ENCODE measurements around the gene FA2H.
A peak's percentile ranks its signal among the peaks of the same experiment; 100 is the strongest.

FA2H gene

DNA sequence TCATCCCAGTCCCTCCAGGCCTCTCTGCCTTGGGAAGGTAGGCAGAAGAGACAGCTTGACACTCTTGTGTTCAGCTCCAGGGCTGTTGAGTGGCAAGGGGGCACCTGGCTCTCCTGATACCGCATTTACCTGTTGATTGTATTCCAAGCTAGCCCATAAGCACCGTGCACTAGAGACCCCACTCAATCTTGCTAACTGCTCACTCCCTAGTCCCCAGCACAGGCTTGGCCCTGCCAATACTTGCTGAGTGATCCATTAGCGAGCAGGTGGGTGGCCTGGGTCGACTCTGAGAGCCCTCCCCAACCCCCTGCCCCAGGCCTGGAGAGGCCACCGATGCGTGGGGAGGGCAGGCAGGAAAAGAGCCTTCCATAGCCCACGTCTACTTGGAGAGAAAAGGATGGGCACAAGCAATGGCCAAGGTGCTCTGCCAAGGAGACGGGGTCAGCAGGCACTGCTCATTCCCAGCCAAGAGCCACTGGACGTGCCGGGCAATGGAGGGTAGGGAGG is 29.5 kb downstream of the FA2H start:
- Histone ChIP-seq H3K9ac (ENCODE audit: low read length) (no peak overlapping the region), H2BK5ac (ENCODE audit: low read depth, low read length, poor library complexity) (no peak overlapping the region), H3K79me1 (ENCODE audit: low read length) (no peaks in the 10 kb centered on the region), H3K4me3 (ENCODE audit: low read depth, low read length) (peak overlapping the region; percentile 30), H3K27ac (ENCODE audit: low read depth, low read length) (no peak overlapping the region), H4K12ac (ENCODE audit: low read depth, low read length) (no peak overlapping the region), H3K4ac (ENCODE audit: low read depth, low read length) (no peak overlapping the region), H3K23ac (ENCODE audit: low read length) (no peak overlapping the region), H4K8ac (ENCODE audit: low read depth, low read length) (no peak overlapping the region), H3K79me2 (ENCODE audit: control insufficient read depth, insufficient read depth, low read length, poor library complexity) (no peaks in the 10 kb centered on the region), H3K18ac (ENCODE audit: low read length) (no peak overlapping the region), H3K27me3 (ENCODE audit: insufficient read depth, low read length) (no peaks in the 10 kb centered on the region), H2AK5ac (ENCODE audit: low read length) (no peak overlapping the region), H3K9me3 (ENCODE audit: insufficient read depth, low read depth, low read length) (peaks cover 2% of the 10 kb centered on the region), H2BK120ac (ENCODE audit: insufficient read depth, low read length, poor library complexity) (no peak overlapping the region), H4K91ac (ENCODE audit: low read depth, low read length) (no peak overlapping the region), H2BK12ac (ENCODE audit: low read length) (no peak overlapping the region), H3K4me1 (ENCODE audit: control insufficient read depth in 1 of 2, insufficient read depth in 2 of 2, low read length in 2 of 2) (peaks cover 0 to 4% of the 10 kb centered on the region in 2 experiments), H2AFZ (ENCODE audit: insufficient read depth, low read length, poor library complexity) (no peak overlapping the region), H3K4me2 (ENCODE audit: low read length) (no peak overlapping the region), H3K14ac (ENCODE audit: low read length) (no peak overlapping the region), H3K36me3 (ENCODE audit: control insufficient read depth in 1 of 2, insufficient read depth in 2 of 2, low read length in 2 of 2) (no peaks in the 10 kb centered on the region)
- no CpG with 5 or more reads among the region's 10 CpGs for WGBS (ENCODE audit: extremely low coverage, insufficient coverage, insufficient read length)
- no peak for DNase-seq

DNA sequence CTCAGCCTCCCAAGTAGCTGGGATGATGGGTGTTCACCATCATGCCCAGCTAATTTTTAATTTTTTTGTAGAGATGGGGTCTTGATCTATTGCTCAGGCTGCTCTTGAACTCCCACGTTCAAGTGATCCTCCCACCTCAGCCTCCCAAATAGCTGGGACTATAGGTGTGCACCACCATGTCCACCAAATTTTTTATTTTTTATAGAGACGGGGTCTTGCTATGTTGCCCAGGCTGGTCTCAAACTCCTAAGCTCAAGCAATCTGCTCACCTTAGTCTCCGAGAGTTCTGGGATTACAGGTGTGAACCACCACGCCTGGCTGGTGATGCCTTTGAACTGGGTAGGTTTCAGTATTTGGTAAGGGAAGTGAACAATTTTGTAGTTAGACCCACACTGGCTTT is 30.1 kb downstream of the FA2H start:
- no peak overlapping the region for H4K12ac ChIP-seq (ENCODE audit: low read depth, low read length)
- no peak overlapping the region for H3K9ac ChIP-seq (ENCODE audit: low read length)
- no peaks in the 10 kb centered on the region for H3K36me3 ChIP-seq (ENCODE audit: control insufficient read depth in 1 of 2, insufficient read depth in 2 of 2, low read length in 2 of 2)
- H3K14ac ChIP-seq (ENCODE audit: low read length), result no peak overlapping the region
- no peak overlapping the region for H4K91ac ChIP-seq (ENCODE audit: low read depth, low read length)
- no peak overlapping the region for H2BK12ac ChIP-seq (ENCODE audit: low read length)
- no peak overlapping the region for H3K27ac ChIP-seq (ENCODE audit: low read depth, low read length)
- WGBS (ENCODE audit: extremely low coverage, insufficient coverage, insufficient read length), result no CpG with 5 or more reads among the region's 4 CpGs
- H2BK120ac ChIP-seq (ENCODE audit: insufficient read depth, low read length, poor library complexity), result no peak overlapping the region
- no peak overlapping the region for H3K18ac ChIP-seq (ENCODE audit: low read length)
- H2AFZ ChIP-seq (ENCODE audit: insufficient read depth, low read length, poor library complexity), result no peak overlapping the region
- no peaks in the 10 kb centered on the region for H3K27me3 ChIP-seq (ENCODE audit: insufficient read depth, low read length)
- H2BK5ac ChIP-seq (ENCODE audit: low read depth, low read length, poor library complexity), result no peak overlapping the region
- no peak overlapping the region for H3K23ac ChIP-seq (ENCODE audit: low read length)
- peaks cover 2% of the 10 kb centered on the region for H3K9me3 ChIP-seq (ENCODE audit: insufficient read depth, low read depth, low read length)
- no peaks in the 10 kb centered on the region for H3K79me2 ChIP-seq (ENCODE audit: control insufficient read depth, insufficient read depth, low read length, poor library complexity)
- DNase-seq, result no peak
- no peak overlapping the region for H3K4me3 ChIP-seq (ENCODE audit: low read depth, low read length)
- H3K4me1 ChIP-seq (ENCODE audit: control insufficient read depth in 1 of 2, insufficient read depth in 2 of 2, low read length in 2 of 2), result peaks cover 0 to 4% of the 10 kb centered on the region in 2 experiments
- H3K79me1 ChIP-seq (ENCODE audit: low read length), result no peaks in the 10 kb centered on the region
- no peak overlapping the region for H4K8ac ChIP-seq (ENCODE audit: low read depth, low read length)
- no peak overlapping the region for H3K4me2 ChIP-seq (ENCODE audit: low read length)
- H2AK5ac ChIP-seq (ENCODE audit: low read length), result no peak overlapping the region
- no peak overlapping the region for H3K4ac ChIP-seq (ENCODE audit: low read depth, low read length)

DNA sequence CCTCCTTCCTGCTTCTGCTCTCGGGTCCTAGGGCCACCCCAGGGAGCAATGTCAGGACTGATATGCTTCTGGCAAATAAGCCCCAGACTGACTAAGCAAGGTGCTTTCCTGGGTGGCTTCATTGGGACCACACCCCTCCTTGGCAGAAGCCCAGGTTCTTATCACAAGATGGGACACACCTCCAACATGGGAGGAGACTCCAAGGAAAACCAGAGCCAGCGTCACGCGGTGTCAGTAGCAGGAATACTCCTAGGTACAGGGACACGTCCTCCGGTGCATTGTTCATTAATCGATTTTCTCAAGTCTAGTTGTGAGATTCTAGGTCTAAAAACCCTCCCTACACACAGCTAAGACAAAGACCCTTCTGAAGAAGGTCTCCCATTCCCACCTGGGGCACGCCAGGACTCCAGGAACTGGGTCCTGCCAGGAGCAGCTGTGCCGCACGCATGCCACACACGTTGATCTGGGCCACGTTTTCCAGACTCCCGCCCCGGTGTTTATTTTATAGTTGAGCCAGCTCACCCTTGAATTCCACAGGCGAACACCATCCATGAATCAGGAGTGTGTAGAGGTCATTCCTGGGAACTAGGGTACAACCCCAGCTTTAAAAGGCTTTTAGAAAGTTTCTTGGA is 30.8 kb downstream of the FA2H start:
- no peak overlapping the region for H3K14ac ChIP-seq (ENCODE audit: low read length)
- H3K4me2 ChIP-seq (ENCODE audit: low read length), result no peak overlapping the region
- no peaks in the 10 kb centered on the region for H3K79me2 ChIP-seq (ENCODE audit: control insufficient read depth, insufficient read depth, low read length, poor library complexity)
- no peak overlapping the region for H3K4me3 ChIP-seq (ENCODE audit: low read depth, low read length)
- no peak overlapping the region for H4K91ac ChIP-seq (ENCODE audit: low read depth, low read length)
- H3K27me3 ChIP-seq (ENCODE audit: insufficient read depth, low read length), result no peaks in the 10 kb centered on the region
- no peak overlapping the region for H4K12ac ChIP-seq (ENCODE audit: low read depth, low read length)
- H2BK5ac ChIP-seq (ENCODE audit: low read depth, low read length, poor library complexity), result no peak overlapping the region
- no peaks in the 10 kb centered on the region for H3K79me1 ChIP-seq (ENCODE audit: low read length)
- peaks cover 0 to 4% of the 10 kb centered on the region in 2 experiments for H3K4me1 ChIP-seq (ENCODE audit: control insufficient read depth in 1 of 2, insufficient read depth in 2 of 2, low read length in 2 of 2)
- WGBS (ENCODE audit: extremely low coverage, insufficient coverage, insufficient read length), result no CpG with 5 or more reads among the region's 15 CpGs
- H3K4ac ChIP-seq (ENCODE audit: low read depth, low read length), result no peak overlapping the region
- no peak overlapping the region for H3K23ac ChIP-seq (ENCODE audit: low read length)
- no peak overlapping the region for H2AK5ac ChIP-seq (ENCODE audit: low read length)
- no peak overlapping the region for H2AFZ ChIP-seq (ENCODE audit: insufficient read depth, low read length, poor library complexity)
- H3K9me3 ChIP-seq (ENCODE audit: insufficient read depth, low read depth, low read length), result peaks cover 2% of the 10 kb centered on the region
- no peak overlapping the region for H3K27ac ChIP-seq (ENCODE audit: low read depth, low read length)
- H3K18ac ChIP-seq (ENCODE audit: low read length), result no peak overlapping the region
- H3K9ac ChIP-seq (ENCODE audit: low read length), result no peak overlapping the region
- no peak overlapping the region for H4K8ac ChIP-seq (ENCODE audit: low read depth, low read length)
- no peak overlapping the region for H2BK120ac ChIP-seq (ENCODE audit: insufficient read depth, low read length, poor library complexity)
- H2BK12ac ChIP-seq (ENCODE audit: low read length), result no peak overlapping the region
- no peaks in the 10 kb centered on the region for H3K36me3 ChIP-seq (ENCODE audit: control insufficient read depth in 1 of 2, insufficient read depth in 2 of 2, low read length in 2 of 2)
- peak; percentile 24 to 60 for DNase-seq

DNA sequence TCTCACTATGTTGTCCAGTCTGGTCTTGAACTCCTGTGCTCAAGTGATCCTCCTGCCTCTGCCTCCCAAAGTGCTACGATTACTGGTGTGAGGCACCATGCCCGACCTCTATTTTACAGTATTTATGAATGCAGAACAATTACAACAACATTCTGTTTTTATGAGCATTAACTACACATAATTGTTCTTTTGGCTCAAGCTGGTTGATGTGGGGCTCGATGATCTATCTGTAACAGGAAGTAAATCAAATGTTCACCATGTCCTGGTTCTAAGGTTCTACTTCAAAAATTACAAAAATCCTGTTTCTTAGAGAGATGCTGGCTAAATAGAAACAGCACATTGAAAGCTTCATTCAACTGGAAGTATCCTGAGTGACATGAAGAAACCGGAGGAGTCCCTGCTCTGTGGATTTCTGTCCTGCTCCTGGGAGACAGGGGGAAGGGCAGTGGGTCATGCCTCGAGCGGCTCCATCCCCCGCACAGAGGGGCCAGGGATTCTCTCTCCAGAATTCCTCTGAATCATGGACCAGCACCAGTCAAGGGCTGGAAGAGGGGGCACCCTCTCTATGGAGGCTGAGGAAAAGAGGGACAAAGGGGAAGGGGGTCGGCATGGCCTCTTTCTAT is 31.5 kb downstream of the FA2H start:
- Histone ChIP-seq H3K23ac (ENCODE audit: low read length) (no peak overlapping the region), H3K4me1 (ENCODE audit: control insufficient read depth in 1 of 2, insufficient read depth in 2 of 2, low read length in 2 of 2) (peaks cover 0 to 4% of the 10 kb centered on the region in 2 experiments), H2BK5ac (ENCODE audit: low read depth, low read length, poor library complexity) (no peak overlapping the region), H3K4ac (ENCODE audit: low read depth, low read length) (no peak overlapping the region), H4K12ac (ENCODE audit: low read depth, low read length) (no peak overlapping the region), H2BK12ac (ENCODE audit: low read length) (no peak overlapping the region), H3K9ac (ENCODE audit: low read length) (no peak overlapping the region), H2AFZ (ENCODE audit: insufficient read depth, low read length, poor library complexity) (no peak overlapping the region), H4K8ac (ENCODE audit: low read depth, low read length) (no peak overlapping the region), H2AK5ac (ENCODE audit: low read length) (no peak overlapping the region), H3K79me2 (ENCODE audit: control insufficient read depth, insufficient read depth, low read length, poor library complexity) (no peaks in the 10 kb centered on the region), H3K4me3 (ENCODE audit: low read depth, low read length) (no peak overlapping the region), H3K36me3 (ENCODE audit: control insufficient read depth in 1 of 2, insufficient read depth in 2 of 2, low read length in 2 of 2) (no peaks in the 10 kb centered on the region), H4K91ac (ENCODE audit: low read depth, low read length) (no peak overlapping the region), H2BK120ac (ENCODE audit: insufficient read depth, low read length, poor library complexity) (no peak overlapping the region), H3K14ac (ENCODE audit: low read length) (no peak overlapping the region), H3K18ac (ENCODE audit: low read length) (no peak overlapping the region), H3K9me3 (ENCODE audit: insufficient read depth, low read depth, low read length) (peaks cover 2% of the 10 kb centered on the region), H3K27ac (ENCODE audit: low read depth, low read length) (no peak overlapping the region), H3K4me2 (ENCODE audit: low read length) (no peak overlapping the region), H3K79me1 (ENCODE audit: low read length) (no peaks in the 10 kb centered on the region), H3K27me3 (ENCODE audit: insufficient read depth, low read length) (no peaks in the 10 kb centered on the region)
- no peak for DNase-seq
- WGBS (ENCODE audit: extremely low coverage, insufficient coverage, insufficient read length), result no CpG with 5 or more reads among the region's 8 CpGs
